ENCODE results near the gene C17orf113. TPM values are rescaled to one million over a fixed set of nuclear protein-coding genes. Genes with fewer than 3 reads are reported as not detected.
A peak's percentile ranks its signal among the peaks of the same experiment; 100 is the strongest.

The C17orf113 gene
- total and polyA plus RNA-seq, 2 of the 13 experiments (the other 11 are each of a cell fraction or from before 2014, with no cell fraction given), result 0.87 to 1.1 TPM

- TF ChIP-seq, protein P1, sequence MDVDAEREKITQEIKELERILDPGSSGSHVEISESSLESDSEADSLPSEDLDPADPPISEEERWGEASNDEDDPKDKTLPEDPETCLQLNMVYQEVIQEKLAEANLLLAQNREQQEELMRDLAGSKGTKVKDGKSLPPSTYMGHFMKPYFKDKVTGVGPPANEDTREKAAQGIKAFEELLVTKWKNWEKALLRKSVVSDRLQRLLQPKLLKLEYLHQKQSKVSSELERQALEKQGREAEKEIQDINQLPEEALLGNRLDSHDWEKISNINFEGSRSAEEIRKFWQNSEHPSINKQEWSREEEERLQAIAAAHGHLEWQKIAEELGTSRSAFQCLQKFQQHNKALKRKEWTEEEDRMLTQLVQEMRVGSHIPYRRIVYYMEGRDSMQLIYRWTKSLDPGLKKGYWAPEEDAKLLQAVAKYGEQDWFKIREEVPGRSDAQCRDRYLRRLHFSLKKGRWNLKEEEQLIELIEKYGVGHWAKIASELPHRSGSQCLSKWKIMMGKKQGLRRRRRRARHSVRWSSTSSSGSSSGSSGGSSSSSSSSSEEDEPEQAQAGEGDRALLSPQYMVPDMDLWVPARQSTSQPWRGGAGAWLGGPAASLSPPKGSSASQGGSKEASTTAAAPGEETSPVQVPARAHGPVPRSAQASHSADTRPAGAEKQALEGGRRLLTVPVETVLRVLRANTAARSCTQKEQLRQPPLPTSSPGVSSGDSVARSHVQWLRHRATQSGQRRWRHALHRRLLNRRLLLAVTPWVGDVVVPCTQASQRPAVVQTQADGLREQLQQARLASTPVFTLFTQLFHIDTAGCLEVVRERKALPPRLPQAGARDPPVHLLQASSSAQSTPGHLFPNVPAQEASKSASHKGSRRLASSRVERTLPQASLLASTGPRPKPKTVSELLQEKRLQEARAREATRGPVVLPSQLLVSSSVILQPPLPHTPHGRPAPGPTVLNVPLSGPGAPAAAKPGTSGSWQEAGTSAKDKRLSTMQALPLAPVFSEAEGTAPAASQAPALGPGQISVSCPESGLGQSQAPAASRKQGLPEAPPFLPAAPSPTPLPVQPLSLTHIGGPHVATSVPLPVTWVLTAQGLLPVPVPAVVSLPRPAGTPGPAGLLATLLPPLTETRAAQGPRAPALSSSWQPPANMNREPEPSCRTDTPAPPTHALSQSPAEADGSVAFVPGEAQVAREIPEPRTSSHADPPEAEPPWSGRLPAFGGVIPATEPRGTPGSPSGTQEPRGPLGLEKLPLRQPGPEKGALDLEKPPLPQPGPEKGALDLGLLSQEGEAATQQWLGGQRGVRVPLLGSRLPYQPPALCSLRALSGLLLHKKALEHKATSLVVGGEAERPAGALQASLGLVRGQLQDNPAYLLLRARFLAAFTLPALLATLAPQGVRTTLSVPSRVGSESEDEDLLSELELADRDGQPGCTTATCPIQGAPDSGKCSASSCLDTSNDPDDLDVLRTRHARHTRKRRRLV (CRISPR knock-in tag; IDR thresholded peaks at IDR 0.05), result 0 out of 2 replicates have a peak, but pooled peaks have one; percentile 58
- TF ChIP-seq ZNF614 (CRISPR knock-in tag; IDR thresholded peaks at IDR 0.05; ENCODE audit: borderline replicate concordance) (0 out of 2 replicates have a peak, but pooled peaks have one; percentile 49), SRSF4 (IDR thresholded peaks at IDR 0.05; ENCODE audit: low read depth, low read length, poor library complexity, severe bottlenecking) (no peak), ESRRA (CRISPR knock-in tag; IDR thresholded peaks at IDR 0.05; ENCODE audit: low read depth) (0 out of 2 replicates have a peak, but pooled peaks have one; percentile 28), SOX13 (IDR thresholded peaks at IDR 0.05) (no peak), SOX13 (CRISPR knock-in tag; conservative IDR thresholded peaks at IDR 0.05 in 1 of 2, IDR thresholded peaks at IDR 0.05 in 1 of 2) (peak in 1 of 2 experiments; percentile 40; a peak in 1 of 4 replicates), ZFP36L1 (CRISPR knock-in tag; IDR thresholded peaks at IDR 0.05) (peak; percentile 44; the same call in 1 of the 2 replicates), MTA1 (CRISPR knock-in tag; IDR thresholded peaks at IDR 0.05; ENCODE audit: borderline replicate concordance) (no peak), ZNF546 (CRISPR knock-in tag; conservative IDR thresholded peaks at IDR 0.05) (no peak), ZFP91 (CRISPR knock-in tag; IDR thresholded peaks at IDR 0.05; ENCODE audit: borderline replicate concordance) (peak; percentile 76), ZNF30 (CRISPR knock-in tag; IDR thresholded peaks at IDR 0.05) (no peak), ZNF17 (CRISPR knock-in tag; IDR thresholded peaks at IDR 0.05) (no peak), ZNF598 (CRISPR knock-in tag; IDR thresholded peaks at IDR 0.05; ENCODE audit: borderline replicate concordance) (no peak), ZNF556 (CRISPR knock-in tag; IDR thresholded peaks at IDR 0.05; ENCODE audit: borderline replicate concordance) (0 out of 2 replicates have a peak, but pooled peaks have one; percentile 34), TCF12 (IDR thresholded peaks at IDR 0.05) (no peak), TCF12 (CRISPR knock-in tag; IDR thresholded peaks at IDR 0.05) (no peak), BRF2 (CRISPR knock-in tag; IDR thresholded peaks at IDR 0.05) (no peak), STAT5B (CRISPR knock-in tag; IDR thresholded peaks at IDR 0.05) (no peak), AGO2 (optimal IDR thresholded peaks at IDR 0.05; ENCODE audit: low read depth, low read length) (peak; percentile 27), MIXL1 (CRISPR knock-in tag; IDR thresholded peaks at IDR 0.05) (peak; percentile 20; the same call in 1 of the 2 replicates), SIX1 (CRISPR knock-in tag; IDR thresholded peaks at IDR 0.05; ENCODE audit: borderline replicate concordance) (no peak), AGO1 (IDR thresholded peaks at IDR 0.05; ENCODE audit: low read depth, low read length, poor library complexity, severe bottlenecking) (no peak)
Measured at GRCh38 chr17:42027961-42028790, 22.2 kb downstream of the C17orf113 start (continued).

All from HepG2 (cell line).